GM18951 (cell line): Measurements from ENCODE around the gene L1CAM.

Source experiments
- POLR2A ChIP-seq: IDR thresholded peaks from 4 replicates; pipeline ENCODE4 v1.6.1; 2011; ENCODE audit warnings: mild to moderate bottlenecking; ENCODE audit not compliant: insufficient read length, insufficient read depth; ENCODE audit errors: extremely low read depth
- in situ Hi-C: fragments of 300-500 bp; cut with MboI; formaldehyde crosslinking; loops from one replicate; pipeline ENCODE4 v1.12.0; 2022; ENCODE audit warnings: low sequenced_read_pairs, mixed read lengths, inconsistent platforms; ENCODE audit not compliant: unreplicated experiment

L1CAM gene

DNA sequence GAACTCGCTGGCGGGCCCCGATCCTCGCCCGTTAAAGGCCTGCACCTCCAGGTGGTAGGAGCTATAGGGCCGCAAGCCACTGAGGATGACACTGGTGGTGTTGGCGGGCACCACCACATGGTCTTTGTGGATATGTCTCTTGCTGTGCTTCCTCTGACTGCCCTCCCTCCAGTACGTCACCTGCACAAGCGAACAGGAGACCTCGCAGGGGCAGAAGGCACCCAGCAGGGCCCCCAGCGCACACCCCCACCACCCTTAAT lies 20.7 kb downstream of the L1CAM start:
- in situ Hi-C loops = no loop called here
- TF ChIP-seq POLR2A = no peak

DNA sequence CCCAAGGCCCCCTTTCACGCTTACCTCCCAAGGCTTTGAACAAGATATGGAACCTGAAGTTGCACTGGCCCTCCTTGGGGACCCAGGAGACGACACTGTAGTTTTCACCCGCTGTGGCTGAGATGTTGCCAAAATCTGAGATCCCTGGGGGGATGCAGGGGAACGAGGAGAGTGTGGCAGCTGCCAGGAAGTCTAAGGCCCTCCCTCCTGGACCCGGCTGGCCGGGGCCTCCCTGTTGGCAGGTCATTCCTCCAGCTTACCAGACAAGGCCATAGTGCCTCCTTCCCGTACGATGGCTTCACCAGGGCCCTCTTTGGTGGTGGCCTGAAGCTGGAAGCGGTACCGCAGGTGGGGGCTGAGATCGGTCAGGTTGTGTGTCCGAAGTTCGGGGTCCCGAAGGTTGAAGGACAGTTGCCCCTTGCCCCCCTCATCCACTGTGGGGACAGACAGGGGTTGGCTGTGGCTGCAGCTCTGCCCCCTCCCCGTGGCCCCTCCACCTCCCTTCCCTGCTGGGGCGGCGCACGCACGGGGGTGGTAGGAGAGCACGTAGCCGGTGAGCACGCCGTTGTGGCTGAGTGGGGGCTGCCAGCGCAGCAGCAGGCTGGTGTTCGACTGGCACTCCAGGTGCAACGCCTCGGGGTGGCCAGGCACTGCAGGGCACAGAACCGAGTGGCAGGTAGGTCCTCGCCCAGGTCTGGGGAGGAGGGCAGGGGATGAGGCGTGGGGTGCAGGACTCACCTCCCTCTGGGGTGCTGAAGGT lies 21.2 kb downstream of the L1CAM start:
- TF ChIP-seq POLR2A = no peak
- in situ Hi-C loops = no loop called here

DNA sequence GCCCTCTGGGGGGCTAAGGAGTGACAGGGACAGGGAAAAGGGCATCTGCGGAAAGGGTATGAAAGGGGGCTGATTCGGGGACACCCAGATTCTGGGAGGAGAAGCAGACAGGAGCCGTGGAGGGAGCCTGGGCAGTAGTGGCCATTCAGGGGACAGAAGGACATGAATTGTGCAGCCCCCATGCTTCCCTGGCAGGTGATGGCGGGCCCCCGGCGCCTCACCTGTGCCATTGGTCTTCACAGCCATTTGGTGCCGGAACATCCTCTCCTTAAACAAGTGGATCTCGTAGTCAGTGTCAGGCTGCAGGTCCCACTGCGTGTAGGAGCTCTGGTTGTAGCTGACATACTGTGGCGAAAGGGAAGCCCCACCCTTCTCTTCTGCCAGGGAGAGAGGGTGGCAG lies 21.9 kb downstream of the L1CAM start:
- TF ChIP-seq POLR2A = no peak

DNA sequence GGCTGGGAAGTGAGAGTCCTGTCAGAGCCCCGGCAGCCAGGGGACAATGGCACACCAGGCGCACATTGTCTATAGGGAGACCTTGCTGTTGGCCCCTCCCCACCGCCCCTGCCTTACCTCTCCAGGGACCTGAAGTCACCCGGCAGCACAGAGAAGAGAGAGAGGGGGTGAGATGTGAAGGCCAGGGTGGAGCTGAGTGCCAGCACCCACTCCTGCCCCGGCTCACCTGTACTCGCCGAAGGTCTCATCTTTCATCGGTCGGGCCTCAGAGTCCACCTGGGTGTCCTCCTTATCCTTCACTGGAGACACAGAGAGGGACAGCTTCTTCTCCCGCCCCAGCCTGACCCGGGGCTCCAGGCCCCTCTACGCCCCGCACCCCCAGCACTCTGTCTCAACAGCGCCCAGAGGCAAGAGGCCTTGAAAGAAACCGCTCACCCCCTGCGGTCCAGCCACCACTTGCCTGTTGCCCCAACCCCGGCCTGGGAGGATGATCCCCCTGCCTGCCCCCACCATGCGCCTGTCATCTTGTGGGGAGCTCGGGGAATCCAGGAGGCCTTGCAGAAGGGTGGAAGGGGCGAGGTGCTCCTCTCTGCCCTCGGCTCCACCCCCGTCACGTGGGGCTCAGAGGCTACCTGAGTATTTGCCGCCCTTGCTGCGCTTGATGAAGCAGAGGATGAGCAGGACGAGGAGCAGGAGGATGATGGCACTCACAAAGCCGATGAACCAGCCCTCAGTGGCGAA lies 22.6 kb downstream of the L1CAM start:
- in situ Hi-C loops = no loop called here
- no peak for TF ChIP-seq POLR2A

More for the DNA sequence above, 21.9 kb downstream of the L1CAM start:
- in situ Hi-C loops = no loop called here

DNA sequence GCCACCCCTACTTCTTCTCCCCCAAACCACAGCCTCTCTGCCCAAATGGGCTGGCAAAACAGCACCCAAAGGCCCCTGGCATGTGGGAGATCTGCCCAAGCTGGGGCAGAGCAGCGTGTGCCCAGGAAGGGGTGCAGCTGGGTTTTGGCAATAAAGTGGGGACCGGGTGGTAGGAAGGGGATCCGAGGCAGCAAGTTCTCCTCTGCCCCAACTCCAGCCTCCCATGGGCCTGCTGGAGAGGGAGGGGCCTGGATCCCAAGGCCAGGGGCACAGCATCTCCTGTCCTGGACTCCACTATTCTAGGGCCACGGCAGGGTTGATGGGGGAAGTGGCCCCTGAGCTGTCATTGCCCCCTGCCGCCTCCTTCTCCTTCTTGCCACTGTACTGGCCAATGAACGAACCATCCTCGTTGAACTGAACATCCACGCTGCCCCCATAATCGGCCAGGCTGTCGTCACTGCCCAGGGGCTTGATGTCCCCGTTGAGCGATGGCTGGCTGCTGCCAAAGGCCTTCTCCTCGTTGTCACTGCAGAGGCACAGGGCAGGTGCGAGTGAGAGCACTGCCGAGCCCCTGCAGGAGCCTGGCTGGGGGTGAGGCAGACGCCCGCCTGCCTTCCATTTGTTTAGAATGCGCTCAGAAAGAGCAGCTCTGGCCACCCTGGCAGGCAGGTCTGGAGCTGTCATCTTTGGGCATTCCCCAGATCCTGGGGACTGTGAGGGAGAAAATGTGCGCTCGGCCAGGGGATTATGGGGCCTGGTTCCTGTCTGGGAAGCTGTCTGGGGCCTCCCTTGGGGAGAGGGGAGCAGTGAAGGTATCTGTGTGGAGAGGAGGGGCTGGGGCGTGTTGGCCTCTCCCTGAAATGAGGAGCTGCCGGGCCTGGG lies 23.4 kb downstream of the L1CAM start:
- in situ Hi-C loops = no loop called here
- no peak for TF ChIP-seq POLR2A

DNA sequence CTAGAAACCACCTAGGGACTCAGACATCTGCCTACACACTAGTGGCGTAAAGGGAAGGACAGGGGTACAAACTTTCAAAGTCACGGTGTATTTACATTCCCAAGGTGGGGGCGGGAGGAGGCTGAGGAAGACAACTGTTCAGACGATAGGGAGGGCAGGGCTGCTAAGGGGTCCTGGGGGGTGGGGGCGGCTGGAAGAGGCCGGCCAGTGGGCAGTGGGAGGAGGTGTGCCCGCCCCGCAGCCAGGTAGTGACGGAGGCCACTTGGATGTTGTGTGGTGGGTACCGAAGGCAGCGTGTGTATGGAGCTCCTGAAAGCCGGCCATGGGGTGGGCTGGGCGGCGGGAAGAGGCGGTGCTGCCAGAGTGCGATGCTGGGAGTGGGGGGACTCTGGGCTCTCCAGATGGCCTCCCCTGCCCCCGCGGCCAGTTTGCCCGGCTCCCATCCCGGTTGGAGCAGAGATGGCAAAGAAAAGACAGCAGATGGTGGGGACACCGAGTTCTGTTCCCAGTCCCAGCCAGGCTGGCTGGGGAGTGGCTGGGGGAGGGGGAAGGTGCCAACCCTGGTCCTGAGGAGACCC lies 24.2 kb downstream of the L1CAM start:
- in situ Hi-C loops = no loop called here
- TF ChIP-seq POLR2A = no peak

DNA sequence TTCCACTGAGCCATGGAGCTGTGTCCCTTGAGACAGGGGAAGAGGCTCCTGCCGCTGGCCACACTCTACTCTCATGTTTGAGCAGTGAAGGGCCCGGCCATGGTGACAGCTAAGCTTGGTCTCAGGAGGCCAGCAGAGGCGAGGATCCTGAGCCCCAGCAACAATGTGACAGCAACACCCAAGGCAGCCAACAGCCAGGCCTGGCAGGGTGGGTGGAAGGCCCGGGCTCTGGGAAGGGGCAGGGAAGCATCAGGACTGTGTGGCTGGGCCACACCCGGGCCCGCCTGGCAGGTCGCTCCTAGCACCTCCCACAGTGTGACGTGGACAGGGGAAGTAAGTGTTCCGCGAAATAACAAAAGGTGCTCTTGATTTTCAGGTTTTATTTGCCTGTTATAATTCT lies 24.8 kb downstream of the L1CAM start:
- in situ Hi-C loops = no loop called here

DNA sequence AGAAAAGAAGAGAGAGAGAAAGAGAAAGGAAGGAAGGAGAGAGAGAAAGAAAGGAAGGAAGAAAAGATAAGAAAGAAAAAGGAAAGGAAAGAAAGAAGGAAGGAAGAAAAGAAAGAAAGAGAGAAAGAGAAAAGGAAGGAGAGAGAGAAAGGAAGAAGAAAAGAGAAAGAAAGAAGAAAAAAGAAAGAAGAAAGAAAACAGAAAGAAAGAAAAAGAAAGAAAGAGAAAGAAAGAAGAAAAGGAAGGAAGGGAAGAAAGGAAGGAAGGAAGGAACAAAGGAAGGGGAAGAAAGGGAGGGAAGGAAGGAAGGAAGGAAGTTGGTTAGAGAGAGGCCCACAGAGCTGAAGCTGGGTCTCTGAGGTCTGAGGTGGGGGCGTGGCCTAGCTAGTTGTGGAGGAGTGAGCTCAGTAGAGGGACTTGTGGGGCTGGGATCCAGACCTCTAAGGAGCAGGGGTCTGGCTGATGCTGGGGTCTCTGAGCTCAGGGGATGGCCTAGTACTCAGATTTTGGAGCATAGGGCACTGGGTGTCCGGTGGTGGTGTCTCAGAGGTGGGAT lies 28.5 kb downstream of the L1CAM start:
- in situ Hi-C loops = no loop called here
- TF ChIP-seq POLR2A = no peak

More for the DNA sequence above, 24.8 kb downstream of the L1CAM start:
- no peak for TF ChIP-seq POLR2A

DNA sequence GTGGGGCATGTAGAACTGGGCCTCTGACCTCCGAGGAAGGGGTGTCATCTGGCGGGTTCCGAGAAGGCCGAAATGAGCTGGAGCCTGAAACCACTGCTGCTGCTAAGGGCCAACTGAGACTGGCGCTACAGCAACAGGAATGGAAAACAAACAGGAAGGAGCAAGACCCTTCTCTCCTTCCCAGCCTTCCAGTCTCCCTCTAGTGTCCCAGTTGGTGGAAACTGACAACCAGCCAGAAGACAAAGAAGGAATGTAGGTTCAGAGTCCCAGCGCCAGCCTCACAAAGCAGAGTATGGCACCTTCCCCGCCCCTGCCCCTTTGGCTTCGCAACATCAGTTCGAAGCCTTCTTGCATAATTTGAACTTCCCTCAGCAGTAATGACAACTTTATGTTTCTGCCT lies 31.3 kb downstream of the L1CAM start:
- in situ Hi-C loops = no loop called here
- TF ChIP-seq POLR2A = no peak

DNA sequence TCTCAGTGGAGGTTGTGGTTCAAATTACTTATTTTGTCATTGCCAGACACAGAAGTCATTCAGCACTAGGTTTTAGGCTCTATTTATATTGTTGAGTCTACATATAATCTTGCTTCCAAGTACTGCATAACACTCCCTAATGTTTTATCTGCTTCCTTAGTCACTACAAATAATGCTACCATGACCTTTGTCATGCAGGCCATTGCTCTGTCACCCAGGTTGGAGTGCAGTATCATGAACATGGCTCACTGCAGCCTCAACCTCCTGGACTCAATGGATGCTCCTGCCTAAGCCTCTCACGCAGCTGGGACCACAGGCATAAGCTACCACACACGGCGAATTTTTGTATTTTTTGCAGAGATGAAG lies 32.1 kb downstream of the L1CAM start:
- no peak for TF ChIP-seq POLR2A
- in situ Hi-C loops = no loop called here

DNA sequence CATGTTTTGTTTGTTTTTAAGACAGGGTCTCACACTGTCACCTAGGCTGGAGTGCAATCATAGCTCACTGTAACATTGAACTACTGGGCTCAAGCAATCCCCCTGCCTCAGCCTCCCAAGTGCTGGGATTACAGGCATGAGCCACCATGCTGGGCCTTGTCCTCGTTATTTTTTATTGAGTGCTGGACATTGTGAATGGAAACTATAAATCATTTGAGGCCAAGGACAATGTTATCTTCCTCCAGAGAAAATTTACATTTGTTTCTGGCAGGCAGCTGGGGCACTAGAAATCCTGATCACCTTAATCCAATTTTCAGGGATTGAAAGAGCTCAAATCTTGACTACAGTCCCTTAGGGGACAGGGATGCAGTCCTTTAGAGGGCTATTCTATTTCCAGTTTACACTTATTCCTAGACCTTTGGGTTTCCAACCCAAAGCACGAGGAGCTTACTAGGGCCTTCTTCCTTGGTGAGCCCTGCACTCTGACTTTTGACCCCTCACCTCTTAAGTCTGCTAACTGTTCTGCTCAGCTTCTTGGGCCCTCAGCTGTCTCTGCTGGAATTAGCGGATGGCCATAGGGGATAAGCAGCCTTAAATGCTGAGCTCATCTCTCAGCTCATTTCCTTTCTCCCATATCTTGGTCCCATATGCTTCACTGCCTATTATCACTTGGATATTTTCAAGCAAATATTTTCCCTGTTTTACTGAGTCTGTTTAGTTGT lies 32.6 kb downstream of the L1CAM start:
- in situ Hi-C loops = no loop called here
- TF ChIP-seq POLR2A = no peak

DNA sequence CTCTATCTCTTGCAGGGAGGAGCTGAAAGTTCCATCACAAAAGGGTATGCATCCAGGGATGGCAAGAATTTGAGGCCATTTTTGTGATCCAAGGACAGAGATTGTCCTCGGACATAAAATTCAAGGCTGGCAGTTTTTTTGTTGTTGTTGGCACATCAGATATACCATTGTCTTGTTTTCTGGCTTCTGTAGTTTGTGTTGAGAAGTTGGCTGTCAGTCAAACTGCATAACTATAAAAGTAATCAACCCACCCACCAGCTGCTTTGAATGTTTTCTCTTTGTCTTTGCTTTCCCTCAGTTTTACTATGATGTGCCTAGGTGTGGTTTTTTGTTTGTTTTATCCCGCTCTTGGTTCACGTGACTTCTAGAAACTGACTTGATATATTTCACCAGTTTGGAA lies 34.0 kb downstream of the L1CAM start:
- no peak for TF ChIP-seq POLR2A

More for the DNA sequence above, 34.0 kb downstream of the L1CAM start:
- in situ Hi-C loops = no loop called here
